Uterus (tissue), 4 donors: Measurements from ENCODE around the gene TSPAN19. TPM values are rescaled to one million over a fixed set of nuclear protein-coding genes. Genes with fewer than 3 reads are reported as not detected.

Source experiments
- DNase-seq, 2 donors: peaks; one replicate each; pipeline ENCODE4 v3.0.0-alpha.2; 2019 to 2020
- H3K27ac ChIP-seq, 2 donors: fragments of 200-600 bp; sonication (generic); 1 replicate in 1 of 2; 2 replicates in 1 of 2; pipeline ENCODE4 v1.5.1; 2016 to 2018
- H3K27me3 ChIP-seq, 2 donors: fragments of 200-600 bp; sonication (generic); one replicate each; pipeline ENCODE4 v1.5.1; 2018 to 2019; ENCODE audit warnings: control low read depth in 1 of 2
- H3K36me3 ChIP-seq, 2 donors: fragments of 200-600 bp; sonication (generic); one replicate each; pipeline ENCODE4 v1.5.1; 2019; ENCODE audit warnings: control low read depth in 1 of 2
- H3K4me1 ChIP-seq, 2 donors: fragments of 200-600 bp; sonication (generic); one replicate each; pipeline ENCODE4 v1.5.1; 2018 to 2019; ENCODE audit warnings: control low read depth in 1 of 2
- H3K4me3 ChIP-seq, 2 donors: fragments of 200-600 bp; sonication (generic); 1 replicate in 1 of 2; 2 replicates in 1 of 2; pipeline ENCODE4 v1.5.1; 2018 to 2019; ENCODE audit warnings: mild to moderate bottlenecking in 1 of 2
- H3K9me3 ChIP-seq, 2 donors: fragments of 200-600 bp; sonication (generic); one replicate each; pipeline ENCODE4 v1.5.1; 2019; ENCODE audit warnings: control low read depth in 1 of 2
- POLR2A ChIP-seq, 2 donors: fragments of 450-650 bp; IDR thresholded peaks; one replicate each; pipeline ENCODE4 v1.6.1; 2016; ENCODE audit warnings: antibody characterized with exemption in 2 of 2, mild to moderate bottlenecking in 1 of 2, moderate library complexity in 1 of 2
- intact Hi-C: fragments of 100-400 bp; cut with DNase I; formaldehyde crosslinking; loops from one replicate; pipeline ENCODE4 v1.15.1; 2023; ENCODE audit warnings: low total_unique reads
- total RNA-seq, 4 donors: library from RNA; depleted of rRNA in 3 of 4; stranded (reverse); fragments of >200 nt in 3 of 4; gene quantifications; one replicate each; pipeline versions ENCODE4 v1.1.0 to v1.2.4, GENCODE V29; 2014 to 2023
- TF ChIP-seq, protein P1 (sequence below), 4 experiments: fragments of 200-600 bp in 2 of 4; fragments of 450-650 bp in 2 of 4; sonication (generic) in 2 of 4; IDR thresholded peaks; one replicate each; pipeline ENCODE4 v1.5.1; 2016 to 2019; ENCODE audit warnings: antibody characterized with exemption in 4 of 4, mild to moderate bottlenecking in 2 of 4, moderate library complexity in 1 of 4
- donor health status: DM: yes; HTN: yes; CAD: no.

Gene TSPAN19
- total RNA-seq, 4 donors from 2014 or later: under 0.01 to 0.59 TPM; not detected in 2

DNA sequence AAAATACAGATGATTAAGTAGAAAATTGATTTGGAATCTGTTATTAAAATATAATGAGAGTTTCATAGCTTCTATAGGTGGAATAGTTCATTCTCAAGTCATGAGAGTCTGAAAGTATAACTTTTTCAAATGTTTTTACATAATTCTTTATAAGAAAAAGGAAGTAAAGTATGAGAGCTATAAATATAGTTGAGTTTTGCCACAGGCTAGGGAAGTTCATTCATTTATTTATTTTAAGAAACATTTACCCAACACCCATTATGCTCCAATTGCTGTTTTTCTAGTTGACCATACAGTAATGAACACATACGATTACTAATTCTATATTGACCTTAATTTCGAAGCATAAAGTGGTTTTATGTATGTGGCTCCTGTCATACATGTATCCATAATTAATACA is 24.8 kb upstream of the TSPAN19 start:
- Histone ChIP-seq H3K9me3 (no peaks in the 10 kb centered on the region), H3K4me1 (no peaks in the 10 kb centered on the region), H3K36me3 (no peaks in the 10 kb centered on the region), H3K4me3 (no peak overlapping the region), H3K27ac (no peak overlapping the region), H3K27me3 (no peaks in the 10 kb centered on the region)
- intact Hi-C loops: no loop called here
- TF ChIP-seq POLR2A (IDR thresholded peaks at IDR 0.05): no peak
- TF ChIP-seq, protein P1, sequence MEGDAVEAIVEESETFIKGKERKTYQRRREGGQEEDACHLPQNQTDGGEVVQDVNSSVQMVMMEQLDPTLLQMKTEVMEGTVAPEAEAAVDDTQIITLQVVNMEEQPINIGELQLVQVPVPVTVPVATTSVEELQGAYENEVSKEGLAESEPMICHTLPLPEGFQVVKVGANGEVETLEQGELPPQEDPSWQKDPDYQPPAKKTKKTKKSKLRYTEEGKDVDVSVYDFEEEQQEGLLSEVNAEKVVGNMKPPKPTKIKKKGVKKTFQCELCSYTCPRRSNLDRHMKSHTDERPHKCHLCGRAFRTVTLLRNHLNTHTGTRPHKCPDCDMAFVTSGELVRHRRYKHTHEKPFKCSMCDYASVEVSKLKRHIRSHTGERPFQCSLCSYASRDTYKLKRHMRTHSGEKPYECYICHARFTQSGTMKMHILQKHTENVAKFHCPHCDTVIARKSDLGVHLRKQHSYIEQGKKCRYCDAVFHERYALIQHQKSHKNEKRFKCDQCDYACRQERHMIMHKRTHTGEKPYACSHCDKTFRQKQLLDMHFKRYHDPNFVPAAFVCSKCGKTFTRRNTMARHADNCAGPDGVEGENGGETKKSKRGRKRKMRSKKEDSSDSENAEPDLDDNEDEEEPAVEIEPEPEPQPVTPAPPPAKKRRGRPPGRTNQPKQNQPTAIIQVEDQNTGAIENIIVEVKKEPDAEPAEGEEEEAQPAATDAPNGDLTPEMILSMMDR (IDR thresholded peaks at IDR 0.05): no peak
- no peak for DNase-seq

DNA sequence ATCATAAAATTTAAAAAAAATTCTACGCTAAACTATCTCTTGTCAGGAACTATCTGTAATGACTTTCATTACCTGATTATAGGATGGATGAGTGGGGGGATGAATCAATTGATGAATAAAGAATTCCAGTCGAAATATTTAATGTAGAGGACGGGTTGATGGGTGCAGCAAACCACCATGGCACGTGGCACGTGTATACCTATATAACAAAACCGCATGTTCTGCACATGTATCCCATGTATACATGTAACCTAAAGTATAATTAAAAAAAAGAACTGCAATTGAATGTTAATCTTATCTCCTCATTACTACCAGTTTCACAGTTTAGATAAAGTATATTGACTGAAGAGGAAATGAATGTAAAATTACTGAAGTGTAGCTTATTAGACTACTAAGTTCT is 23.5 kb upstream of the TSPAN19 start:
- Histone ChIP-seq H3K27me3 (no peaks in the 10 kb centered on the region), H3K27ac (no peak overlapping the region), H3K36me3 (no peaks in the 10 kb centered on the region), H3K4me1 (no peaks in the 10 kb centered on the region), H3K4me3 (no peak overlapping the region), H3K9me3 (no peaks in the 10 kb centered on the region)
- intact Hi-C loops: no loop called here
- DNase-seq: no peak
- no peak for TF ChIP-seq POLR2A (IDR thresholded peaks at IDR 0.05)
- TF ChIP-seq, protein P1 (IDR thresholded peaks at IDR 0.05): no peak

DNA sequence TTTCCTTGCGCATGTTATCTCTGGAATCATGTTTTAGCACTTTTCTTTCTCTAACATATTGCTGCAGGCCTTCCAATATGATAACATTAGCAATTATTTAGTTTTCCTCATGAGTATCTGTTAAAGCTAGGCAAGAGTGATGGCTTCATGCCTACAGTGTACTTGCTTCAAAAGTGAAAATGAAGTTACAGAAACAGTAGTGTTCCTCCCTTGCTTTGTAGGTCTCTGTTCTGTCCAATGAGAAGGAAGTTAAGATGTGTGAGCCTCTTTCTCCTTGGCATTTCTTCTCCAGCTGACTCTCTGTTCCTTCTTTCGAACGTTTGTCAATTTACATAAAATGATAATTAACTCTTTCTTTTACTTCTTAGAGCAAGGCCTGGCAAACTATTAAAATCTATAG is 22.3 kb upstream of the TSPAN19 start:
- H3K27ac ChIP-seq: no peak overlapping the region
- no peaks in the 10 kb centered on the region for H3K27me3 ChIP-seq
- intact Hi-C loops: no loop called here
- TF ChIP-seq, protein P1 (IDR thresholded peaks at IDR 0.05): no peak
- TF ChIP-seq POLR2A (IDR thresholded peaks at IDR 0.05): no peak
- no peaks in the 10 kb centered on the region for H3K9me3 ChIP-seq
- no peaks in the 10 kb centered on the region for H3K36me3 ChIP-seq
- DNase-seq: no peak
- H3K4me1 ChIP-seq: no peaks in the 10 kb centered on the region
- H3K4me3 ChIP-seq: no peak overlapping the region

DNA sequence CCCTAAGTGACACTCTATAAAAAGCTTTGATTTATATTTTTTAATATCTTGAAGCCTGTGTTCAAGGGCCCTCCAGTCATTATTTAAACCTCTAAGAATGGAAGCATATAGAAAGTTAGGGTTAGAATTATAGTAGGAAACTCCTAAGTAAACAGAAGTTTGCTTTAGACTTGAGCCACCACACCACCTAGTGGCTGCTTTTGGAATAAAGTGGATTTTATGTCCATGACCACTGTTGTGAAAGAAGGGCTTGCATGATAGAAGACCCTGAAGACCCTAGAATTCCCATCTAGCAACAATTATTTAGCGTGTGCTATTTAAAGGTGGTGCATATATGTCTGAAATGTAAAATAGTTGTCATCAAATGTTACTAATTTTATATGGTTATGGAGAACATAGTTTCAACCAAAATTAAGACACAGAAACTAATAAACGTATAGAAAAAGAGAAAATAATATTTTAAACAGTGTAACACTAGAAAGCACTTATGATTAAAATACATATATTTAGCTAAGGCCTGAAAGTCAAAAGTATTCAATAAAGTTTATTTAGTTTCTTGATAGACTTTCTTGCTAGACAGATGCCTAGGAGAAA is 21.4 kb upstream of the TSPAN19 start:
- TF ChIP-seq, protein P1 (IDR thresholded peaks at IDR 0.05): peak; percentile 32 to 47 (median 42)
- TF ChIP-seq POLR2A (IDR thresholded peaks at IDR 0.05): no peak
- Histone ChIP-seq H3K4me1 (no peaks in the 10 kb centered on the region), H3K9me3 (no peaks in the 10 kb centered on the region), H3K36me3 (no peaks in the 10 kb centered on the region), H3K4me3 (no peak overlapping the region), H3K27me3 (no peaks in the 10 kb centered on the region), H3K27ac (no peak overlapping the region)
- intact Hi-C loops: no loop called here
- no peak for DNase-seq

DNA sequence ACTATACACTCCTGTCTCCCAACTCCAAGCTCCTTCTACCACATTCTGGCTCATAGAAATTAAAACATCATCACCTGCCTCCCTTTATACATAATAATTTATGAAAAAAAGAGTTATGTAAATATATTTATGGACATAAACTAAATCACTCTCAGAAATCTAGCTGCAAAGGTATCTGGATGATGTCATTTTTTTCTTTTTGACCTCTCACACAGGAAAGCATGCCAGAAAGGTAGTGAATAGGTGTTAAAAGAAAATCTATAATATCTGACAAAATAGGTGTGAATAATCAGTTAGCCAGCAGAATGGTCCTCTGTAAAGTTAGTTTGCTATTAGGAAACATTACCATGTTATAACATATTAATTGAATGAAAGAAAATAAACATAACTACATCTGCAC is 7.8 kb upstream of the TSPAN19 start:
- TF ChIP-seq POLR2A (IDR thresholded peaks at IDR 0.05): no peak
- TF ChIP-seq, protein P1 (IDR thresholded peaks at IDR 0.05): no peak
- no peak overlapping the region for H3K27ac ChIP-seq
- H3K9me3 ChIP-seq: no peaks in the 10 kb centered on the region
- no peak for DNase-seq
- H3K36me3 ChIP-seq: no peaks in the 10 kb centered on the region
- H3K27me3 ChIP-seq: peaks cover 0 to 4% of the 10 kb centered on the region in 2 donors
- H3K4me1 ChIP-seq: no peaks in the 10 kb centered on the region
- H3K4me3 ChIP-seq: no peak overlapping the region
- intact Hi-C loops: no loop called here
